ENCODE results near the gene PIN1.
"Not testable (repeated sequence)": the region's sequence is repeated elsewhere in the genome, so short reads cannot be mapped to it uniquely, and the experiment has no call there.

Gene PIN1

DNA sequence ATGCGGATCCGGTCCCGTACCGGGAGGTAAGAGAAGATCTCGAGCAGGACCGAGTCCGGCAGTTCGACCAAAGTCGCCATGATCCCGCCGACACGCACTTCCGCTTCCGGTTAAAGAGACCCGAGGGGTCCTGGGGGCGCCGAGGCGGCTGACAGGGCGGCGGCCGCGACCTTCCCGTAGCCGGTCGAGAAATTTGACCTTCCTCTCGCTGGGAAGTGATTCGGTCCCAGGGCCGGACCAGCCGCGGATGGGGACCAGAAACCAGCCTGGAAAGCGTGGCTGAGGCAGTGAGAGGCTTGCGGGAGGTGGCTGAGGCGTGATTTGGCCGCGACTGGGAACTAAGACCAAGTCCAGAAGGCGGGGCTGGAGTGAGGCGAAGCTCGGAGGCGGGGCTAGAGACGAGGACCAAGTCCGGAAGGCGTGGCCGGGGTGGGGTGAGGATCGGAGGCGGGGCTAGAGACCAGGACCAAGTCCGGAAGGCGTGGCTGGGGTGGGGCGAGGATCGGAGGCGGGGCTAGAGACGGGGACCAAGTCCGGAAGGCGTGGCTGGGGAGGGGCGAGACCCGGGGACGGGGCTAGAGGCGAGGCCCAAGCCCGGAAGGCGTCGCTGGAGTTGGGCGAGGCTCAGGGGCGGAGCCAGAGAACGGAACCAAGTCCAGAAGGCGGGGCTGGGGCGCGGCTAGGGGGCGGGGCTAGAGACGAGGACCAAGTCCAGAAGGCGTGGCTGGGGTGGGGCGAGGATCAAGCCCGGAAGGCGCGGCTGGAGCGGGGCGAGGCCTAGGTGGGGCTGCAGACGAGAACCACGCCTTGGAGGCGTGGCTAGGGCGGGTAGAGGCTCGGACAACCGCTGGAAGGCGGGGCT, 16.2 kb upstream of the PIN1 start, which contains the start of gene FBXL12:
TSS of gene FBXL12 (minus strand) at position 346 of the 862 bp plus-strand sequence. CDS start at position 80, 266 bp downstream.
- peak; percentile 99 for DNase-seq

DNA sequence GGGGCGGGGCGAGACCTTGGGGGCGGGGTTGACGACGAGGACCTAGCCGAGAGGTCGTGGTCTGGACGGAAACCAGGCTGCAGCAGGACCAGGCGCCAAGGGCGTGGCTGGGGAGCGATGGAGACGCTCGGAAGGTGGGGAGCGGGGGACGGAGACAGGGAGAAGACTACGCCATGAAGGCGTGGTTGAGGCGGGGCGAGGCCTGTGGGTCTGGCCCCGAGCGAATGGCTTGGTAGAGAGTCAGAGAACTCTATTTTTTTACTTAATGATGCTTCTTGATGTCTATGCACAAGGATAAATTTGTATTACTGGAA, 15.6 kb upstream of the PIN1 start:
- DNase-seq = no peak

DNA sequence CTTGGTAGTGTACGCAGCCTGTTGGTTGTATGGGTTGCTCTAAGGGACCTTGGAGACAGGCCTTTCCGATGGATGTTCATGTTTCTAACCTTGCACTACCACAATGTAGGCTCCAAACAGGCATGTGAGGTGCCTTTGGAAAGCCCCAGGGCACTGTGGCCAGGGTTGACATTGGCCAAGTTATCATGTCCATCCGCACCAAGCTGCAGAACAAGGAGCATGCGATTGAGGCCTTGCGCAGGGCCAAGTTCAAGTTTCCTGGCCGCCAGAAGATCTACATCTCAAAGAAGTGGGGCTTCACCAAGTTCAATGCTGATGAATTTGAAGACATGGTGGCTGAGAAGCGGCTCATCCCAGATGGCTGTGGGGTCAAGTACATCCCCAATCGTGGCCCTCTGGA, 15.1 kb upstream of the PIN1 start:
- not testable (repeated sequence) for DNase-seq

DNA sequence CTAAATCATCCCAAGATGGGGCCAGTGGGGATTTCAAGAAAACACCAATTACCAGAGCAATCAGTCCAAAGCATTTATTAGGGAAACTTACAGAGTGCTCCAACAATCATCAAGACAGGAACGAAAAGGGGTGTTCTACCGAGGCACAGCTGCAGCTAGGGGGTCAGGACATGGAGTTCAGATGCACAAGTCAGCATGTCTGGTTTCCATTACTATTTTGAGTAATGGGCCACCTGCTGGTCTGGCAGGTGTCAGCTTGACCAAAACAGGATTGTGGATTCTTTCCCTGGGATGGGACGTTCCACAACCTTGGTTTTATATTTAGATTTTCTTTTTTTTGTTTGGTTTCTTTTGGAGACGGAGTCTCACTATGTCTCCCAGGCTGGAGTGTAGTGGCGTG, 11.3 kb upstream of the PIN1 start:
- DNase-seq = no peak

DNA sequence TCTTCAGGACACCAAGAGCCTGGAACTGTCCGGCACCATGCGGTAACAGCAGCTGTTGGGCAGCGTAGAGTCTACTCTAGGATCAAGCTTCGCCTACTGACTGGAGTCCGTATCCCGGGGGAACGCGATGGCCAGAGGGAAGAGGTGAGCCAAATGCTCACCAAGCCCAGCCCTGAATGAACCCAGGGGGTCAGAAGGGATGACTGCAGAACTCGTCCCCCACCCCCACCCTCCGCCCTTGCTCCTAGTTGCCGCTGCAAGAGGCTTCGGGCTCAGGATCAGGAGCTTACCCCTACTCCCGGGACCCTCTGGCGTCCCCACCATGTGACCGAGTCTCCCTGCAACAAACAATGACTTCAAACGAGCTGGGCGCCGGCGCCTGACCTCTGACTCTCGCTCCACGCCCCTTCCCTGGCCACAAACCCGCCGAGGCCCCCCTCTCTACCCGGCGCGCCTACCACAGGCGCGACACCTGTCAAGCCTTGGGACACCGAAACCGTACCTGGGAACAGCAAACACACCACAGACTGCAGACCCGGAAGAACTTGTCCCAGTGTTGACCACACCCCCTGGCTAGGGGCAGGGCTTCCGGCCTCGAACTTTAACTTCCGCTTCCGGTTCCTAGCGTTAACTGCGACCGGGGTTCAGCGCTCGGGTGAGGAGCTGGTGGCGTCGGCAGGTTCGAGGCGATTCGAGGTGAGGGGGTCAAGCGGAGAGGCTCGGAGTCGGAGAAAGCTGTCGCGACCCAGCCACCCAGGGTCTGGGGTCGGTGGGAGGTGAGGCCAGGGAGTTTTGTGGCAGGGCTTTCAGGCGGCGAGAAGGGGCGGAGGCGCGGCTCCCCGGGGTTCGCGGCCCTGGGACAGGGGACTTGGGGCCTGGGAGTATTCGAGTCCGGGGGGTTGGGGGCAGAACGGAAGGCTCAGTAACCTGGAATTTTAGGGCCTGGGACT, 7.6 kb upstream of the PIN1 start, which contains the start of gene UBL5:
TSS of gene UBL5 (plus strand) at position 630 of the 950 bp plus-strand sequence. CDS start 420 bp downstream, outside the sequence.
- peak; percentile 48 for DNase-seq

DNA sequence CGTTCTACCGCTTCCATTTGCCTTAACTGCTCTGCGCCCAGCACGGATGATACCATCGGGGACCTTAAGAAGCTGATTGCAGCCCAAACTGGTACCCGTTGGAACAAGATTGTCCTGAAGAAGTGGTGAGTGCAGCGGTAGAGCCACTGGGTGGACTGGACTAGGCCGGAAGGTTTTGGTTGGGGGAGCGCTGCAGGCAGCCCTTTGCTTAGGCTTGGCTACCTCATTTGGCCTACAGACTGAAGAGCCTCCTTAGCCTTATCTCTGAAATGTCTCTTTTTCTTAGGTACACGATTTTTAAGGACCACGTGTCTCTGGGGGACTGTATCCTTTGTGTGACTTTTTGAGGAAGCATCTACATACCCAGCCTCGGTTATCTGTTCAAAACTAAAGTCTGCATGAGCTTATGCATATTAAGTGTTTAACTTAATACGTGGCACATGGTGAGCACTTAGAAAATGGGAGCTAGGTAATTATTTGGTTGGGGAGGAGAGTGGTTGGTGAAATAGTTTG, 6.5 kb upstream of the PIN1 start:
- DNase-seq = no peak

DNA sequence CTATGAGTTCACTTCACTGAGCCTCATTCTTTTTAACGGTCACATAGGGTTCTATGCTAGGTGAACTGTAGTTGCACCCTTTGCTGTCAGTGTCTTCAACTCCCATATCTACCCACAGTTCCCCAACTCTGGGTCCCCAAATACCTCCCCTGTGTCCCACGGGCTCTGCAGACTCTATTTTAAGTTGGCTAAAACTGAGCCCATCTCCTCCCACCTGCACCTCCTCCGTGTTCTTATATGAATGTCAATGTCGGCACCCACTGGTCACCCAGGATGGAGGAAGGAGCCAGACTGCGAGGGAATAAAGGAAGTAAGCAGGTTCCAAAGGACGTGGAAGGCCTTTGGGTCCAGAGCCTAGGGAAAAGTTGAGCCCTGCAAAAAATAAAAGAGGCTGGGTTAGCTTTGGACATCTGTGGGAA, 802 bp upstream of the PIN1 start:
- DNase-seq = no peak

DNA sequence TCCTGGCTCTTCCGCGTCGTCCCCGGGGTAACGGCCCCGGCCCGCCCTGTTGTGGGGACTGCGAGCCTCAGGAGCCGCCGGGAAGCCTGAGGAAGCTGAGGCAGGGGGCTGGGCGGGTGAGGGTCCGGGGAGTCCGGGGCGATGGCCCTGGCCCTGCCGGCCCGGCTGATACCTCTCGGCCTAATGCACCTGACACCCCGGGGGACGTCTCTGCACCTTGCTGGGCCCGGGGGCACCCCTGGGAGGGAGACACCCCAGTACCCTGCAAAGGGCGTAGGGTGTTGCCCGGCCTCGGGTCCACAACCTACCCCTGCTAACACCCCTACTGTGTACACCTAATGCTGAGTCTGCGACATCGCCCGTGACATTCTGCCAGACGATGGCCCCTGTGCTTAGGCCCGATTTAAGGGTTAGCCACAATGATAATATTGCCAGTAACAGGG, 410 bp downstream of the PIN1 start:
- DNase-seq = no peak

DNA sequence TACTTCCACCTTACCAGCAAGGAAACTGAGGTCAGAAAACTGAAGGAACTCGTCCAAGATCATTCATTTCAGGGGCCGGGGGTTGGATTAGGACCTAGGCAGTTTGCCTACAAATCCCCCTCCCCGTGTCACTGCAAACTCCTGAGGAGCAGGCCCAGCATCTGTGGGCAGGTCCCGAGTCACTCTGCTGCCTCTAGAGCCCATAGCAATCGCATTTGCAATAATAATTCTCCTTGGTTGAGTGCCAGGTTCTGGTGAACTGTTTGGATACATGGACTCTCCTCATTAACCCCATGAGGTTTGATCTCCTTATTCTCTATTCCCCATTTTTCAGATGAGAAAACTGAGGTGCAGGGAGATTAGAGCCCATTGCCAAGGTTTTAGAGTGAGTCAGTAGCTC, 903 bp downstream of the PIN1 start:
- DNase-seq = no peak

DNA sequence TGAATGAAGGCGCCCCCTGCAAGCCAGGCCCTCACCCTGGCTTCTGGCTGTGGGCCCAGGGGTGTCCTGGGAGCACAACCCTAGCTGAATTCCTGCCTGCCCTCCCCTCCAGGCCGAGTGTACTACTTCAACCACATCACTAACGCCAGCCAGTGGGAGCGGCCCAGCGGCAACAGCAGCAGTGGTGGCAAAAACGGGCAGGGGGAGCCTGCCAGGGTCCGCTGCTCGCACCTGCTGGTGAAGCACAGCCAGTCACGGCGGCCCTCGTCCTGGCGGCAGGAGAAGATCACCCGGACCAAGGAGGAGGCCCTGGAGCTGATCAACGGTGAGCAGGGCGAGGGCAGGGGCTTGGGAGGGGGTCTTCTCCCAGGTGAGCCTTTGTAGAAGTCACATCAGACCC, 3.2 kb downstream of the PIN1 start:
- no peak for DNase-seq

DNA sequence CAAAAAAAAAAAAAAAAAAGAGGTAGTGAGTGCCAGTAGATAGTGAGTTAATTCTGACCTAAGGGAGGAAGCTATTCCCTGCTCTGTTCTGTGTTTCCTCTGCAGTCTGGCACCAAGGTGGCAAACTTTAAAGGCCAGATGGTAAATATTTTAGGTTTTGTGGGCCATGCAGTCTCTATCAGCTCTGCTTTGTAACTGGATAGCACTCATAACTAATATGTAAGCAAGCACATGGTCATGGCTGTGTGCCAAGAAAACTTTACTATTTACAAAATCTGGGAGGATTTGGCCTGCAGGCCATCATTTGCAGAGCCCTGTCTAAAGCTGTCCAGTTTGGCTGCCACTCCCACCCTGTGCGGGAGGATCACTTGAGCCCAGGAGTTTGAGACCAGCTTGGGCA, 4.3 kb downstream of the PIN1 start:
- DNase-seq = no peak

DNA sequence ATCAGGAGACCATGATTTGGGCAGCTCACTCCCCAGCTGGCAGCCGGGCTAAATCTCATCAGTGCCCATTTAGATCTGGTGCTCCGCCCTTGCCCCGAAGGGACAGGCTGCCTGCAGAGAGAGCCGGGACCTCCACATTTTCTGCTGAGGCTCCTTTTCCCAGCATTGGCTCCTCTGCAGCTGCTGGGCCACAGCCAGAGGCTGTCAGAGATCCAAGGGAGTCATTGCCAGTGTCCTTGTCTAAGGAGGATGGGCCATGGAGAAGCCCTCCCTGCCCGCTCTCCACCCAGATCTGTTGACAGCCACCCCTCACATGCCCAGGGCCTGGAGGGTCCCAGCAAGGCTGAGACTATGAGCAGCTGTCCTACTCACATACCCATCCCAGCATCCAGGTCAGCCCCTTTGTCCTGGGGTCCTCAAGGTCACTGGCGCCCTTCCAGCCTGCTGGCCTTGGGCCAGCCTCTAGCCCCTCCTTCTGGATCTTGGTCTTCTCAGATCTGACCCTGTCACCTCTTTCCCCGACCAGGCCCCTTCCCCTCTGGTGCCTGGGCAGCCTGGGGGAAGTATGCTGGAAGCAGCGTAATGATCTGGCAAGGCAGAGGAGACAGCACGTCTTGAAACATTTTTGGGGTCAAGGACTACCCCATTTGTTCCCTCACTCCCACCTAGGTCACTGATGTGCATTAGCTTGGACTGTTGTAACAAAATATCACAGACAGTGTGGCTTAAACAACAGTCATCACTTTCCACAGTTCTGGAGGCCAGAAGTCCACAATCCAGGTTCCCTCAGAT, 7.9 kb downstream of the PIN1 start:
- no peak for DNase-seq

DNA sequence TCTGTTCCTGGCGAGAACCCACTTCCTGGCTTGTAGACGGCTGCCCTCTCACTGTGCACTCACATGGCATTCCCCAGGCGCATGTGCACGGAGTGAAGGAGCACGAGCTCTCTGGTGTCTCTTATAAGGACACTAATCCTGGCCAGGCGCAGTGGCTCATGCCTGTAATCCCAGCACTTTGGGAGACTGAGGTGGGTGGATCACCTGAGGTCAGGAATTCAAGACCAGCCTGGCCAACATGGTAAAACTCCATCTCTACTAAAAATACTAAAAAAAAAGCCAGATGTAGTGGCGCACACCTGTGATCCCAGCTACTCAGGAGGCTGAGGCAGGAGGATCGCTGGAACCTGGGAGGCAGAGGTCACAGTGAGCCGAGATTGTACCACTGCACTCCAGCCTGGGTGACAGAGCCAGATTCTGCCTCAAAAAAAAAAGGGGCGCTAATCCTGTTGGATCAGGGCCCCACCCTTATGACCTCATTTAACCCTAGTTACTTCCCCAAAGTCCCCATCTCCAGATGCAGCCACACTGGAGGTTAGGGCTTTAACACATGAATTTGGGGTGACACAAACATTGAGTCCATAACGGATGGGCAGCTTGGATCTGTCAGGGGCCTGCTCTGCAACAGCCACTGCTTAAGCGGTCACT, 8.6 kb downstream of the PIN1 start:
- not testable (repeated sequence) for DNase-seq

DNA sequence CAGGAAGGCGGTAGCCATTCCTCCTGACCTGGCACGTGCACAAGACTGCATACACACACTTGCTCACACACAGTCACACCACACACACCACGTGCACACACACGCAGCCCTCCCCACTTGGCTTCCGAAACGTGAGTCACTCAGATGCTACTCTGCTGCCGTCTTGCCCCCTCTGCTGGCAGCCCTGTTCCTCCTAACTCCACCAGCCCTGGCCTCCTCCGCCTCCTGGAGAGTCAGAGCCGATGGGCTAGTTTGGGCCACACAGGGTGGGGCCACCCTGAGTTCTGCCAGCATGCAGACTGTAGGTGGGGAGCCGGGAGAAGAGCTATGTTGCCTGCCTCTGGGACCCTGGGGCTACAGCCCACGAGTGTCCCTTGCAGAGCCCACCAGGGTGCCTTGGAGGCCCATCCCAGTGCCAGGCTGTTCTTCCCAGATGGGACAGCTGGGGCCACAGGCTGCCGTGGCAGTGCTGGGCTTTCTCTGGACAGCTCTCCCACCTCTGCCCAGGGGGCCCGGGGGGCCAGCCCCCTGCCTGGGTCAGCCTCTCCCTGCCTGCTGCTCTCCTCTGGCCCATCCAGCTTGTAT, 12.1 kb downstream of the PIN1 start:
- peak; percentile 63 for DNase-seq

DNA sequence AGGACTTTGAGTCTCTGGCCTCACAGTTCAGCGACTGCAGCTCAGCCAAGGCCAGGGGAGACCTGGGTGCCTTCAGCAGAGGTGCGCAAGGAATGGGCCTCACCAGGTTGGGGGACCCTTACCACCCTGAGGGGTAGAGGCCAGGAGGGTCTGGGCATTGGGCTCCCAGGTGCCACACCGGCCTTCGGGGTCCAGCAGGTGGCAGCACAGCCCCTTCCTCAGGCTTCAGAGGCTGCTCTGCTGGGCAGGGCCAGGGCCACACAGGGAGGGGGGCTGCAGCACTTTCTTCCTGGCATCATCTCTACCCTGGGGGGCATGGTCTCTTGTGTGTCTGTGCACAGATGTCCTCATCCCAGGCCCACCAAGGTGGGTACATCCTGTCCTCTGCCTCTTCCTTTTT, 12.9 kb downstream of the PIN1 start:
- no peak for DNase-seq

DNA sequence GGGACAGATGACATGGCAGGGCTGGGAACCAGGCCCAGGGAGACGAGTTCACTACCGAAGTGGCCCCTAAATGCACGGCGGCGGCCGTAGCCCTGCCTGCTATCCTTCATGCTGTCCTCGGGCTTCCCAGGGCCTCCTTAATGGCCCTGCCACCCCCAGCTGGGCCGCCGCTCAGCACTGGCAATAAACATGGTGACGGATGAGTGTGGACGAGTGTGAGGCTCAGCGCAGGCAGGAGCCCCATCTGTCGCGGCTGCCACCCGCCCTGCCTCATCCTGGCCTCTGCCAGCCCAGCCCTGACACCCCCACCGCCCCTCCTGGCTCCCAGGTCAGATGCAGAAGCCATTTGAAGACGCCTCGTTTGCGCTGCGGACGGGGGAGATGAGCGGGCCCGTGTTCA, 13.6 kb downstream of the PIN1 start:
- DNase-seq = no peak

DNA sequence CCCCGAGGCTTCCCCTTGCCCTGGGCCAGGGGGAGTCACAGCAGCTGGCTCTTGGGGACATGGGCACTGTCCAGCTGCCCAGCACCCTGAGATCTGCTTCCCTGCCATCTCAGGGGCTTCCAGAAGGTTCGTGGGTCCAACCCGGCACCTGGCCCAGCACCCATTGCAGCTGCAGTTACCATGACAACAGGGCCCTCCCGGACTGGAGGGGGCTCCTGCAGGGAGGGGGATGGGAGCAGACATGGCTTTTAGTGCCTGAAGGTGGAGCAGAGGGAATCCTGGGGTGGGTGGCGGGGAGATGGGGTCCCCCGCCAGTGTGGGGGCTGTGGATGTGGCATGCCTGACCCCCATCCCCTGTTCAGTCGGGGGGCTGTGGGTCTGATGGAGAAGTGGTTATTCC, 14.7 kb downstream of the PIN1 start:
- DNase-seq = no peak

DNA sequence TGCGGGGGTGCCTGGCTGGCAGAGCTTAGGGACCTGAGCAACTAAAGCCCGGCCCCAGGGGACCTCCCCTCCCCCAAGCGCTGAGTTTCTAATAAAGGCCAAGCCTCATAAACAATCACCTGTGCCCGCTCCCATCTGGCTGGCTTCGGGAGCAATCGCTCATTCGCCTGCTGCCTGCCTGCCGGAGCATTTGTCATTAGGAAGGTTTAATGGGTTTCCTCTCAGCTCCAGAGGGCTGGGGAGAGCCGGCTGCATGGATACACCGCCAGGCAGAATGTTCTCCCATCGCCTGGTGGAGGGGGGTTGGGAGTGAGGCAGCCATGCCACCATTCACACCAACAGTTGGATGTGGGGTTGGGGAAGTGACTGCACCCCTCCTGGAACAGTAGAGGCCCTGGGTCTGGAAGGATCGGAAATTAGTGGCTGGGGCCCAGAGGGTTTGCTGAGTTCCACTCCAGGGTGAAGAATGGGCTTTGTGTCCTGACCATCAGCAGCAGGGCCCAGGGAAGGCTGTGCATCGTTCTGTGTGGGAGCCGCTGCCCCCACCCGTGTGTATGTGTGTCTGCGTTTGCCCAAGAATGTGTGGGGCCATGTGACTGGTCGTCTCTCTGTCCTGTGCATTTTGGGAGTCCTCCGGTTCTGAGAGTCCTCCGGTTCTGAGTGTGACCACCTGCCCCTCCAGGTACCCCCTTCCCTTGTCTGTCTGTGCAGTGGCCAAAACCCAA, 15.3 kb downstream of the PIN1 start:
- DNase-seq = no peak

DNA sequence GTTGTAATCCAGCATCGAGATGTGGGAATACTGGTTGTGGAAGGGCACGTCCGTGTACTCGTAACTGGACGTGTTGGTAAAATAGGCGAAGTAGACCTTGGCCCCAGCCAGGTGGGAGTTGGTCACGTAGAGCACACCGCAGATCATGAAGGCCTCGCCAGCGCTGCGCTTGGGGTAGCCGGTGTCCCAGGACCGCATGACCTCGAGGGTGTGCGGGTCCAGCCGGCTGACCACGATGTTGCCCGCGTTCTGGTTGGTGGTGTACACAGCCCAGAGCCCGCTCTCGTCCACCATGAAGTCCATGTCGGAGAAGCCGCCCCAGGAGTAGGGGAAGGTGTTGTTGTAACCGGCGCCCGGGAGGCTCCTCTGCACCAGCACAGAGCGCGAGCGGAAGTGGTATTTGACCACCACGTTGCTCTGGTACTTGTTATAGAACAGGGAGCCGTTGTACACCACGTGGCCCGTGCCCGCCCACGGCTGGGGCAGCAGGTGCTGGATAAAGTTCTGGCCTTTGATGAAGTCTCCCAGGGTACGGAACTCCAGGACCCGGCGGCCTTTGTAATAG, 19.2 kb downstream of the PIN1 start:
- no peak for DNase-seq

DNA sequence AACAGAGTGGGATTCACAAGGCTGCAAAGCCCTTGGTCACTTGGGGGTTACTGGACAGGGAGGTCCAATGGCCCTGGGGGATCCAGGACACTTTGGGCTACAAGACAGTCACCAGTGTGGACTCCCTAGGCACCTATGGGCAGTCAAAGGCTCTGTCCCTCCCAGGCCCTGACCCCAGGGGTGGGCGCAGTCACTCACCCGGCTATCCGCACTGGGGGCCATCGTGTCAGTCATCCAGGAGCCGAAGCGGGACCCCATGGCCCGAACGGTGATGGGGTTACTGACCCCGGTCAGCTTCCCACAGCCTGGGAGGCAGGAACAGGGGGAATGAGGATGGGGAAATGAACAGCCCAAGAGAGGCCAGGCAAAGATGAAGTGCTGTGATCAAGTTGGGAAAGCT, 21.5 kb downstream of the PIN1 start:
- no peak for DNase-seq
